Colonic mucosa (tissue), 4 donors: Measurements from ENCODE around the gene TSC1. TPM values are rescaled to one million over a fixed set of nuclear protein-coding genes. Genes with fewer than 3 reads are reported as not detected.
A peak's percentile ranks its signal among the peaks of the same experiment; 100 is the strongest.

ENCODE experiments used
- DNase-seq: peaks from one replicate; pipeline ENCODE4 v3.0.0-alpha.2; 2020
- H3K27ac ChIP-seq: fragments of 200-600 bp; one replicate; pipeline ENCODE4 v1.8.0; 2021
- H3K27me3 ChIP-seq: fragments of 200-600 bp; one replicate; pipeline ENCODE4 v1.8.0; 2021
- H3K36me3 ChIP-seq: fragments of 200-600 bp; one replicate; pipeline ENCODE4 v1.8.0; 2021
- H3K4me1 ChIP-seq: fragments of 200-600 bp; one replicate; pipeline ENCODE4 v1.8.0; 2021; ENCODE audit warnings: mild to moderate bottlenecking
- H3K4me3 ChIP-seq: fragments of 200-600 bp; one replicate; pipeline ENCODE4 v1.8.0; 2021
- H3K9ac ChIP-seq, 2 donors: one replicate each; pipeline ENCODE4 v1.7.0; 2013; ENCODE audit warnings: control low read depth in 2 of 2, low read depth in 2 of 2, low read length in 2 of 2
- H3K9me3 ChIP-seq: fragments of 200-600 bp; one replicate; pipeline ENCODE4 v1.8.0; 2021
- CTCF ChIP-seq: fragments of 200-600 bp; IDR thresholded peaks from one replicate; pipeline ENCODE4 v1.8.0; 2022; ENCODE audit warnings: antibody characterized with exemption, mild to moderate bottlenecking
- intact Hi-C: fragments of 100-400 bp; cut with DNase I; formaldehyde crosslinking; loops from one replicate; pipeline ENCODE4 v1.14.1; 2022
- total RNA-seq, 2 donors: library from RNA; stranded (reverse); fragmentation: NEBNext Ultra II Directional in 1 of 2; extraction: Animal tissue kit (Norgen Biotek cat#: 25700) in 1 of 2; gene quantifications; one replicate each; pipeline ENCODE4 v1.2.1, GENCODE V29; 2021
- donor health status: healthy.
- donor health status: DM: no; HTN: no; CAD: no.
- donor health status: DM: no; HTN: no; CAD: no.

TSC1 gene
- total RNA-seq, 2 donors from 2014 or later = 29.4 to 46.6 TPM

- intact Hi-C loops = no loop called here
- no peak for TF ChIP-seq CTCF
- H3K27ac ChIP-seq = no peak overlapping the region
- H3K27me3 ChIP-seq = no peaks in the 10 kb centered on the region
- no peaks in the 10 kb centered on the region for H3K4me1 ChIP-seq
- no peak for DNase-seq
- no peaks in the 10 kb centered on the region for H3K9me3 ChIP-seq
- H3K36me3 ChIP-seq = no peaks in the 10 kb centered on the region
- no peak overlapping the region for H3K9ac ChIP-seq
- H3K4me3 ChIP-seq = no peak overlapping the region
Observed at GRCh38 chr9:132861666-132862065, 82.8 kb downstream of the TSC1 start.

- Histone ChIP-seq H3K9me3 (no peaks in the 10 kb centered on the region), H3K36me3 (no peaks in the 10 kb centered on the region), H3K4me3 (no peak overlapping the region), H3K4me1 (no peaks in the 10 kb centered on the region), H3K27me3 (no peaks in the 10 kb centered on the region), H3K27ac (no peak overlapping the region), H3K9ac (no peak overlapping the region)
- TF ChIP-seq CTCF = no peak
- intact Hi-C loops = no loop called here
- no peak for DNase-seq
Observed at GRCh38 chr9:132858751-132859150, 85.7 kb downstream of the TSC1 start.

GRCh38 chr9:132857616-132858342, 86.6 kb downstream of the TSC1 start:
- no peak for DNase-seq
- no peak overlapping the region for H3K27ac ChIP-seq
- H3K4me3 ChIP-seq = no peak overlapping the region
- no peaks in the 10 kb centered on the region for H3K9me3 ChIP-seq
- H3K9ac ChIP-seq = no peak overlapping the region
- H3K36me3 ChIP-seq = no peaks in the 10 kb centered on the region
- intact Hi-C loops = no loop called here
- no peaks in the 10 kb centered on the region for H3K27me3 ChIP-seq
- TF ChIP-seq CTCF = no peak
- no peaks in the 10 kb centered on the region for H3K4me1 ChIP-seq

GRCh38 chr9:132857031-132857430, 87.4 kb downstream of the TSC1 start:
- Histone ChIP-seq H3K4me3 (no peak overlapping the region), H3K4me1 (no peaks in the 10 kb centered on the region), H3K36me3 (no peaks in the 10 kb centered on the region), H3K27ac (no peak overlapping the region), H3K27me3 (no peaks in the 10 kb centered on the region), H3K9ac (no peak overlapping the region), H3K9me3 (no peaks in the 10 kb centered on the region)
- intact Hi-C loops = no loop called here
- no peak for TF ChIP-seq CTCF
- DNase-seq = peak; percentile 44

- H3K4me3 ChIP-seq = no peak overlapping the region
- no peak for DNase-seq
- no peak for TF ChIP-seq CTCF
- H3K9me3 ChIP-seq = no peaks in the 10 kb centered on the region
- no peak overlapping the region for H3K27ac ChIP-seq
- intact Hi-C loops = no loop called here
- no peaks in the 10 kb centered on the region for H3K36me3 ChIP-seq
- H3K4me1 ChIP-seq = no peaks in the 10 kb centered on the region
- no peaks in the 10 kb centered on the region for H3K27me3 ChIP-seq
- no peak overlapping the region for H3K9ac ChIP-seq
Observed at GRCh38 chr9:132855904-132856303, 88.5 kb downstream of the TSC1 start.
